CD4-positive, alpha-beta T cell treated with Interleukin-12 subunit alpha and Interleukin-12 subunit beta, for 1 hour (primary cell): ENCODE results near the gene RNASE4.

Source experiments
- DNase-seq: peaks from one replicate; pipeline ENCODE4 v3.0.0-alpha.2; 2020

RNASE4 gene

DNA sequence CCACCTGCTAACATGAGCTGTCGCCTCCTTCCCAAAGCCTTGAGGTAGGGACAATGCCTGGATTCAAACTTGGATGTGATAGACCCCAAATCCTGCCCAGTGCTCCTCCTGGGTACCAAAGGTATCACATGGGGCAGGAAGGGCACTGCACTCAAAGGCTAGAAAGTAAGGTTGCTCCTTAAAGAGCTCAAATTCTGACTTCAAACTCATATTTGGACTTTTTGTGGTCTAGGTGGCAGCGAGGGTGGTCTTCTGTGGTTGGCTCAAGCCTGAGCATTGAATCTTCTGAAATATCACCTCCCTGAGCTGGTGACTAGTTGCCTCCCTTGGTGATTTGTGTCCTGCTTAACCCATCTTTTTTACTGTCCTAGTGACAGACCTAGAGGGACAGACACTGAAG, 8.3 kb upstream of the RNASE4 start:
- no peak for DNase-seq

DNA sequence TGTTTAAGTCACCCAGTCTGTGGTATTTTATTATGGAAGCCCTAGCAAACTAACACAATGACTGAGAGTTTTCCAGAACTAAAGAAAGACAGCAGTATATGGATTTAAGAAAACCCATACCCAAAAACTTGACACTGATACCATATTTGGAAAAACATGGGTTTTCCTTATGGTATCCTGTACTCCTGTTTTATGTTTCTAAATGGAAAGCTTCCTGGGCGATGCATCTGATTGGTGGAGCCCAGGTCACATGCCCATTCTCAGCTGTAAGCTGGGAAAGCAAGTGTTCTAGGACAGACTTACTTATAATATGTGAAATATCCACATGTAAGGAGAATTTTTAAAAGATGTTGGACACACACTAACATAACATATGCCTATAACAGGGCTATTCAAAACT, 4.5 kb upstream of the RNASE4 start:
- no peak for DNase-seq

DNA sequence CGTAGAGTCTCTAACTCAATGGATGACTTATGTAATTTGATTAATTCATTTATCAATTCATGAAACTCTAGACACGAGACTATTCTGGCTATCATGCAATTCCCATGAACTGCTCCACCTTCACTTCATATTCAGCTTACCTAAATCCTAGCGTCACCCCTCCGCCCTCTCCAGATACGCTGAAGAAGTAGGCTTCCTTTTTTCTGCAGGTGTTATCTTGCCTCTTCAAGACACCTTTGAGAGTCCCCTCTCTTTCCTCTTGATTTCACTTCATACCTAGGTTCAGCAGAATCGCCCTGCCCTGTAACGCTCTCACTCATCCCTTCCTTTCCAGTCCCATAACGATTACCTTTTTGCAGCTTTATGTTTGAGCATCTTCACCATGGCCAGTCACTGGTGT, 4.0 kb upstream of the RNASE4 start:
- no peak for DNase-seq

DNA sequence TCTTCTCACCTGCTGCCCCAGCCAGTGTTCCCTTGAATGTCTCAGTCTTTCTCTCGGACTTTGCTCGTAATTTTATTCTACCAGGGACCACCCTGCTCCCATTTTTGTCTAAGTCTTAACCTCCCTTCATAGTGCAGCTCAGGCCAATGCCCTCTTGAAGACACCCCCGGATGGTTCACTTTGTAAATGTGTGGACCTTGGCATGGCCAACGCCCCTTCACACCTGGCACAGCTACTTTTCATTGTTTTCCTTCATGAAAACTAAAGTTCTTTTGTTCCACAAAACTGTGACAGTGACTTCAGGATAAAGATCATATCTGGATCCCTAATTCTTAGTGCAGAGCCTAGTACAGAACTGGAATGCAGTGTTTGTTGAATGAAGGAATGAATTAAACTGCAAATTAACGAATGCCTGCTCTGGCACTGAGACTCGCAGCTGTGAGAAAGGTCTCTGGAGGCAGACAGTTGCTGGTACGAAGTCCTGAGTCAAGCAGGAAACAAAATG, 3.5 kb upstream of the RNASE4 start:
- no peak for DNase-seq

DNA sequence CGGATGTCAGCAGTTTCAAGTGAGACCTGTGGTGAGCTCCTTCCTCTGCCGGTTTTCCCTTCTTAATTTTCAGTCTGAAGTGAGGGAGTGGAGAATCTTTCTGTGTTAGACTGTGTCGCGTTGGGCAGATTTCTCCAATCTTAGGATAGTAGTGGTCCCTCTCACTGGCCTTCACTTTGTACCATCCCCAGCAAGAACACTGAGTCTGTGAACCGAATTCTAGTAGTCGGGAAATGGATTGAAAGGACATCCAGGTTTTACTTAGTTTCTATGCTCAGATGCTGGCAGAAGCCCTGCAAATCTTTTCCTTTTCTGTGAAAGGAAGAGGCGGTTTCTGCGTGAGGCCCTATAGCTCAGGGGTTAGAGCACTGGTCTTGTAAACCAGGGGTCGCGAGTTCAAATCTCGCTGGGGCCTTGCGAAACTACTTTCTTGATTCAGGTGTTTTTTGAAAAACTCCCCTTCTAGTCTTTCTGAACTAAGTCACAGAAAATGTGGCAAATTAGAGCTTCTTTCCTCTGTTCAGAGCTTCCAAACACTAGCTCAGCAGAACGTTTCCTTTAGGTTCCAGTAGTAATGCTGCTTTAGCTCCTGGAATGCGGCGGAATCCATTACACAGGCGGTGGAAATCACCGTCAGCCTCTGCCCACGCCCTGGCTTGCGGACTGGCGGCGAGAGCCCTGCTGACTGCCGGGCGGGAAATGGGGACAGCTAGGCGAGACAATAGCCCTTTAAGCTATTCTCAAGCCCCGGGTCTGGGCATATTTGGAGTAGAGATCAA, 2.8 kb upstream of the RNASE4 start:
- peak; percentile 93 for DNase-seq

DNA sequence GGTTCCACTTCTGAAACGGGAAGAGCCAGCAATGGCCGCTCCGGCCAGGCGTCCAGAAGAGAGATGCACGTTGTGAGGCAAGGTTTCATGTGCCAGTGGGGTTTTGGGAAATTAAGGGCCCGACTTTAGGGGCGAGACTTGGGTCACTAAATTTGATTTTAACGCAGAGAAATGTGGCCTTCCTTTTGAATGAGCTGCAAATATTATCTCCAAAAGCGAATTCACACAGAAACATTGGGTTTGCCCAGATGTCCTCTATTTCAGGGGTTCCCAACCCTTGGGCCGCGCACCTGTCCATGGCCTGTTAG, 2.3 kb upstream of the RNASE4 start:
- no peak for DNase-seq

DNA sequence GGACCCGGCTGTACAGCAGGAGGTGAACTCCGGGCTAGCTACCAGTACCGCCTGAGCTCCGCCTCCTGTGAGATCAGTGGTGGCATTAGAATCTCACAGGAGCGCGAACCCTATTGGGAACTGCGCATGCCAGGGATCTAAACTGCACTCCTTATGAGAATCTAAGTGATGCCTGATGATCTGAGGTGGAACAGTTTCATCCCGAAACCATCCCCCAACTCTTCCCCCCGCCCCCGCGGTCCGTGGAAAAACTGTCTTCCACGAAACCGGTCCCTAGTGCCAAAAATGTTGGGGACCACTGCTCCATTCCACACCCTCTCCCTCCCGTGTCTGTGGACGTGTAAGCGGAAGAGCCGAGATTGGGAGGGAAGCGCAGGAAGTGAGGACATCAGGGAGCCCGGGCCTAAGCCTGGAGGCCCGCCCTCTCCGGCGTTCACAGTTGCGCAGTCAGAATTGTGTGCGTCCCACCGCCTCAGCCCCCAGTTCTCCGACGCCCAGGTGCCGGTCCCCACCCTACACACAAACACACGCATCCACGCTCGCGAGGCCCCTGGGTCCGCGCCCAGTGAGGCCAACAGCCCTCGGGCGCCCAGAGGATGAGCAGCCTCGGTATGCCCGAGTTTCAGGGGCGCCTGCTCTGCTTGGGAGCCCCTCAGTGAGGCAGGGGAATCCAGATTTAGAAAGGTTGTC, 1.8 kb upstream of the RNASE4 start:
- DNase-seq, result peak; percentile 87

DNA sequence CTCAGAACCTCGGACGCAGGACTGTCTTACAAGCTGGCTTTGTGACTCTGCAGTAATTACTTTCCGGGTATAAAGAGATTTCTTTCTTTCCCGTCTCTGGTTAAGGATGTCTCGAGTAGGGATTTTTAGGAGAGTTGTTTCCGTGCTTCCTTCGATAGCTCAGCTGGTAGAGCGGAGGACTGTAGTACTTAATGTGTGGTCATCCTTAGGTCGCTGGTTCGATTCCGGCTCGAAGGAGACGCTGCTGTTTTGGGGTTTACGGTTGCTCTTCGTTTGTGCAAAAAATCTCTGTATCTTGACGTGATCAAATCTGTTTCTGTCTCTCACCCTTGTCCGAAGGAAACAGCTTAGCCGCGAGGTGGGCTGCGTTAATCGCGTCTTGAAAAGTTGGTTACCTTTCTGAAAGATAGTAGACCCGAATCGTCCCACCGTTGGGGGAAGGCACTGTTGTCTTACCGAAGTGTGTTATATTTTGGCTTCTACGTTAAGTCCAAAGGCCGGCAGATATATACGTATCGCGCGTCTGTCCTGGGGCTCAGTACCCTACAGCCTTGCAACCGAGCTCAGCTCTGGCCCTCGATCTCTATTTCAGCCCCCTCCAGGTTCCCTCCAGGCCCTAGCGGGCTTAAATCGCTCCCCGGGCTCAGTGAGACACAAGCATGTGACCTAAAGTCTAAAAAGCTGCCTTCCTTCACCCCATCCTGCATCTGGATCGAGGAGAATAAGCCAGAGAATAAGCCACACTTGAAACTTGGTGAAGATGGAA, 1.1 kb upstream of the RNASE4 start:
- DNase-seq, result peak; percentile 87

DNA sequence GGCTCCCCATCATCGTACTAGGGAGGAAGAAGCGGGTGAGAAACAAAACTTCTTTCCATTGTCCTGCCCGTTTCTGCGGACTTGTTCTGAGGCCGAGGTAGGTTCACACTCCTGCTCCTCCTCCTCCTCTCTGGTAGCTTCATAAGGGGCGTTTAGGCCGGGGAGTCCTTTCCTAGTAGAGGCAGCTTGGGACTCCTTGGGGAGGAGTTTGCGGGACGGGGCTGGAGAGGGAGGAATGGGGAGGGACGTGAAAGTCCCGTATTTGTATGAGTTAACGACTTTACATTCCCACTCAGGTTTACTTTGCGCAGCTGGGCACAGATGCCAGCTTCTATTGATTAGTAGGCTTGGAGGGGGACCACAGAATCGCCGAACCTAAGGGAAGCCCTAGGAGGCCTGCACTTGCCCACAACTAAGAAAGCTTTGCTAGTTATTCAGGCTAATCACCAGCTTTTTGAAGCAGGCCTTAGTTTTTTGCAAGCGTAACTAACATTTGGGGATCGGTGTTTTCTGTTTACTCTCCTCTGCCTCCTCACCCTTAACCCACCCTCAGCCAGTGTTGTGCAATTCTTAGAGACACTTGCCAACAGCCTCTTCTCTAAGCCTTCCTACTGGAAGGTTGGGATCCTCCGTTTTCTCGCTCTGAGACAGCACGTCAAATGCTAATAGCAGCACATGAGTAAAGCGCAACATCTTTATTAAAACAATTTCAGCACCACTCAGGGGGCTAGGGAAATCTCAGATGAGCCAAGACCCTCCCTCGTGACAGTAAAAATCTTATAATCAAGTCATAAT, 499 bp downstream of the RNASE4 start:
- no peak for DNase-seq

DNA sequence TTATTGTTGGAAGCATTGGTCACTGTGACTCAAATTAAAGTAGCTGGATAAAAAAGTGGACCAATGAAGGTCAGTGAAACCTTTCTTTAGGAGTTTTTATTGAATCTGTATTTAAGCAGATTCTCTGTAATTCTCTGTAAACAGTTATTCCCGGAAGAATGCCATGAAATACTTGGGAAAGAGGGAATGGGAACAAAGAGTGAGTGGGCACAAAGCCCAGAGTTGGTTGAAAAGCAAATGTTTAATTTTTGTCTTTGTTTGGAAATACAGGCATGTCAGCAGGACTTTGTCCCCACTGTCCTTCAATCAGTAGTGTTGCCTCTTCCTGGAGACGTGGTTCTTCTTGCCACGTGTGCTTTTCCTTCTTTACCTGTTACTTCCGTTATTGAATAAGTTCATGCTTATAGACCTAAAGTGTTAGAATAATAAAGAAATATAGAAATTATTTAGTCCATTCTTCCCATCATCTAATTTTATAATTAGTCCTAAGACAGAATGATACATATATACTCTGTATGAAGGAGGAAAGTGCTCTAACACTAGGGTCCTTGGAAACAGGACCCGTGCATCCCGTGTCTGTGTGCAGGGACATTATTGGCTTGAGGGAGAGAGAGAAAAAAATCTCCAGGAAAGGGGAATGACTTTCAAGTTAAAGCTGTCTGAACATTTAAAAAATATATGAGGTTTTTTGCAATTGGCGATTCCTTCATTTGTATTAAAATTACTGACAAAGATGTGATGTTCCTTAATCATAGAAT, 2.2 kb downstream of the RNASE4 start:
- DNase-seq, result no peak

DNA sequence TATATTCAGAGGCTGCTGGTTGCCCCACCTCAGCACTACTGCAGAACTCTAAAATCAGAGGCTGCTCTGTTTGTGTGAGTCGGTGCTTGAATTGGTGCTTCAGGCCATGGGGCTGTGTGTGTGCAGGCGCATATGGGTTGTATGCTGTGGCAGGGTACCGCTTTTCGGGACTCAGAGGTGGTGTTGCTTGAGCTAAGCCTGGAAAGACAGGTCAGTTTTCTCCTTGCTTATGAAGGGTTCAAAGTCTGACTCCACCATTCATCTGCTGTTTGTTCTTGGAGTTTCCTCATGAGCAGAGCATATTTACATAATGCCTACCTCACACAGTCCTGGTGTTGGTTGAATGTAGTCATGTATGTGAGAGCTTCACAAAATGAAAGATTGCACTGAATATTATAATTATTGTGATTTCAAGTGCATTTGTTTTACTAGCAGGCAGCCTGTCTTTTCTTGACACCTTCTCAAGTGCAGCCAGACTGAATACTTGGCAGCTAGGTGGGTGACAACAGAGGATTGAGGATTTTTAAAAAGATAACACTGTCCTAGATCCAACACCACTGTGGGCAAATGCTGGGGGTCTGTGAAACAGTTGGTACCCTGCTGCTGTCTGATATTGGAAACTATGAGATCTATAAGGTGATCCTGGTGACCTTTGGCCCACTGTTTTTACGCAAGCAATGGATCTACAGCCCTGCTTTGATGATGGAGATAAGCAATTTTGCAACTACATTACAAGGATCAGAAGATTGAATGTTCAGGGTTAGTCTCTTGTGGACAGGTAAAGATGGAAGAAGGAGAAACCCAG, 3.2 kb downstream of the RNASE4 start:
- DNase-seq, result no peak

DNA sequence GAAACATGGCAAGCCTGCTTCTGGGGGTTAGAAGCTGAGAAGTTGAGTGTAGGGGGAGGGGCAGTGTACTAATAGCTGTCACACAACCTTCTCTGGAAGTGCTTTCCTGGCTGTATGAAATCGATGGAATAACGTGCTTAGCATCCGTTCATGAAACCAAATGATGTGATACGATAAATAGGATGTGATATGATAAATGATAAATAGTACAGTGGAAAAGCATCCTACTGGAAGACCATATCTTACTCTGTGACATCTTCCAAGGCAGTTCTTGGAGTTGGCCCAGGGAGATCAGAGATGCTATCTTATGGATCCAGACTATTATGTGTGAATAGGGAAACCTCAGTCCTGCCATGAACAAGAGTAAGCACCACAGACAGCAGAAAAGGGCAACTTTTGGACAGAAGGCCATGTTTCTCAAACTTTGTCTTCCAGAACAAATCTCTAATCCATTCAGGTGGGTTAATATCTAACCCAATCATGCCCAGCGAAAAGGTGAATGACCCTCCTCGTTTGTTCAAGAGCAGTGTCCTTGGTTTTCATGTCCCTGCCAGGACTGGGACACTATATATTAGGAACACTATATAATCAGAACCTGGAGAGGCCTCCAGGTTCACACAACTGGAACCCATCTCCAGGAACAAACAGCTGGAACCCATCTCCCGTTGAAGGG, 3.9 kb downstream of the RNASE4 start, which contains the start of gene ANG:
Gene ANG (plus strand): TSS at position 598 of the 673 bp plus-strand sequence. CDS start 4,801 bp downstream, outside the sequence.
- no peak for DNase-seq

DNA sequence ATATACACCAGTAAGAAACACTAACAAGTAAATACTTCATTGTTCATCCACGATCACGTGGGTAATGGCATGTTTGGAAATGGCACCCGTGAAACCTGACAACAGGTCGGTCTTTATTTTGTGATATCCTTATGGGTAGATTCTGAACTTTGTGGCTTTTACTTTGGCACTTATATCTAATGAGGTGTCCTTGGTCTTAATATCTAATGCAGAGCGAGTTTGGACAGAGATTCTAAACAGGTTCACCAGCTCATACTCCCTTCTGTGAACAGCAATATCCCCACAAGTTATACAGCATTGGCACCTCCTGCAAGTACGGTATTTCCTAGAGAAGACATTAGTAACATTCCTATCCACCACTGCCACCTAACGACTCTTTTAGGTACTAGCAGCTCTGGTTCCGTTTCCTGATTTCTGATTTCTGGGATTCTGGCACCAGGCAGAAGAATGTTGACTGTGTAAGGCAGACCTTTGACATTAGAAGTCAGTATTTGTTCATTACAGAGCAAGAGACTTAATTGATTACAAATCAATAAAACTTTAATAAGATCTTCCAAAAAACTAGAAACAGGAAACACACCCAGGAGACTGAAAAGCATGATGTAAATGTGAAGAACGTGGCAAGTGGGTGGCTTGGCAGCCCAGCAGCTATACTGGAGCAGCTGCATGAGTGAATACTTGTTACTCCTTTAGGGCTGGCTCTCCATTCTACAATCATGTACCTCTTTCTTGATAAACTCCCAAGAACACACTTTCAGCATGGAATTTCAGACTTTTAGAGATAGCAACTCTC, 6.7 kb downstream of the RNASE4 start:
- peak; percentile 77 for DNase-seq

DNA sequence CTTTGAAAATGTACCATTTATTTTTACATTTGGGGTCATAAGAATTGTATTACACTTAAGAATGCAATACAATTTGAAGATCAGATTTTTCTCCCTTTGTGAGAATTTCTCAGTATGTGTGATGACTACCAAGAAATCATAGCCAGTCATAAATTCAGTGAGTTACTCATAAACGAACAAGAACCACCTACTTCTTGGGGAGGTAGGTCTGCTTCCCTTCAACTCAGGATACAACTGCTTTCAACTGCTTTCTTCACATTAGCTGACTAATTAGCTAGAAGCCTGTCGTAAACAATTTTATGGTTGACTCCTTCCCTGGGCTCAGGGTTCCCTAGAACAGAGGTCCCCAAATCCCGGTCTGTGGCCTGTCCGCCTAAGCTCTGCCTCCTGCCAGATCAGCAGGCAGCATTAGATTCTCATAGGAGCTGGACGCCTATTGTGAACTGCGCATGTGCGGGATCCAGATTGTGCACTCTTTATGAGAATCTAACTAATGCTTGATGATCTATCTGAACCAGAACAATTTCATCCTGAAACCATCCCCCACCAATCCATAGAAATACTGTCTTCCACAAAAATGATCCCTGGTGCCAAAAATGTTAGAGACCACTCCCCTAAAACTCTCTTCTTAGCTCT, 7.9 kb downstream of the RNASE4 start:
- DNase-seq, result no peak

DNA sequence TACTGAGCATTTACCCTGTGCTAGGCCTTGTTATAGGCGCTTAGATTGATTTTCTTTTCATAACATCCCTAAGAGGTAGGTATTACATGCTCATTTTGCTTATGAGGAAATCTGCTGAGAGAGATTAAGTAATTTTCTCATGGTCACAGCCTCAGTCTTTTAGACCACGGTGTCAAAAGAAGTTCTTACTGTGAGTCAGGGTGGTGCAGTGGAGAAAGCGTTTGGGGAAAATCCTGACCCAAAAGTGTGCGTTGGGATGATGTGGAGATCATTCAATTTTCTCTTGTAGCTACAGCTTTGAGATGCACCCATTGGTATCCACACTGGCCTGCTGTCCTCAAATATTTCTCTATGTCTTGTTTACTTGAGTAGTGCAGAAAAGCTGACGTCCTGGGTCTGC, 12.4 kb downstream of the RNASE4 start:
- no peak for DNase-seq

DNA sequence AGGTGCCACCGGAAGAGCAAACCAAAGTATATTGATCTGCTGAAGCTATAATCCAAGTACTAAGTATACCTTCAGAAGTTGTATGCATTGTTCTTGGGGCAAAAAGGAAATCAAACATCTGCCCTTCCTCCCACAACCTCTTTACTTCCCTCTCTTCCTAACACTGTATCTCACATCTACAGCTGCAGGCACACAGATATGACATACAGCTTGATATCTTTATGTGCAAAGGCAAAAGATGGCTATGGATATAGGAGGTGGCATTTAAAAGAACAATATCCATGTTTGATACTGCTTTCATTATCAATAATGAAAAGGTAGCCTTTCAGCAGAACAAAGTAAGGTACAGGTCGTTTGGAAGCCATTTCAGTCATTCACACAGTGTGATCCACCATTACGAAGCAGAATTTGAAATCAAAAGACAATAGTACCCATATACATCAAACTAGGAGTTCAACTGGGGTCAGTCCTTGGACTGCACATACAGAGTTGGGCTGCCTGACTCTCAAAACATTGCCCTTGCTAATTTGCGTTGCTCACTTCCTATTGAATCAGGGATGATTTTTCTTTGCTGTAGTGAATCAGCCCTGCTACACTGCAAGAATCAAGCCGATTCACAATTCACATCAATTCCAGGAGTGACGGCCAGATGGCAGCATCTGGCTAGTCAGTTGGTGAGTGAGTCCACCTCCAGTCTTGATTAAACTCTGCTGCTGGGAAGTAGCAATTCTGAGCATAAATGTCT, 13.1 kb downstream of the RNASE4 start:
- peak; percentile 71 for DNase-seq

DNA sequence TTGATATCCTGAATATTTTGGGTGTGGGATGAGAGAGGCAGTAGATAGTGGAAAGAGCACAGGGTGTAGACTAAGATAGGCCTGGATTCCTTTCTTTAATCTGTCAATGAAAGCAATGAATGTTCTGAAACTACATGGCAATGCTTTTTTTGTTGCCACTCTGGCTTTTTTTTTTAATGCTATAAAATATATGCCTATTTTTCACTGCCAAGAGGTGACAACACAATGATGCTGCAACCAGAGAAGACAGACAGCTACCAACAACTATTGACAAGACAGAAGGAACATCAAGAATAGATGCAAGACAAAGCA, 13.6 kb downstream of the RNASE4 start:
- DNase-seq, result no peak

DNA sequence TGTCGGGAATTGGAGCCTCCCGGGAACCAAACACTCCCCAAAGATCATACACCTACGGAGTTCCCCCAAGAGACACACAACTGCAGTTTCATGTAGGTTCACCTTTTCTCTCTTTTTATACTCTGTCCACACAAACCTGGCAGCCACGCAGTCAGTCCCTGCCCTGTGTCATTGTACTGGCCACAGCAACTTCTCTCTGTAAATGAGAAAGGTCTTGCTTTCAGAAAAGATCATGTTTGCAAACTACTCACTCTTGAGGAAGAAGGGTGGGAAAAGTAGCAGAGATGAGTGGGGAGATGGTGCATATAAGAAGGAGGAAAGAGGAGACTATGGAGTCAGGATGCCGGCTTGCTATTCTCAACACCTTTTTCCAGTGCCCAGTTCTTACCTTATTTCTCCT, 14.6 kb downstream of the RNASE4 start:
- DNase-seq, result no peak

DNA sequence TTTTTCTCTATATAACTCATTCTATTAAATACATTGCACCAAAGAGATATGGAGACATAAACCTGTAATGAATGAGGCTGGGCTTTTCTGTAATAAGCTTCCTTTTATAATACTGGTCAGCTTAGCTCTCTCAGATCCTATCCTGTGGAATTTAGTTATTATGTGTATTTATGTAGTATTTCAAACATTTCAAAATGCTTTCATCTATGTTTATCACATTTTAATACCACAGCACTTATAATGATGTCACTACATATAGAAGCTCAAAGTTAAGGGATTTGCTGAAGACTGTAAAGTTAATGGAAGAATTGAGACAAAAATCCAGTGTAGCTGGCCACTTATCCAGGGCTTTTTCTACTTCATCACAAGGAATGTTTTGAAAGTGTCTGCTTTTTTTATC, 15.6 kb downstream of the RNASE4 start:
- no peak for DNase-seq
